Activated T-helper 1 cell treated with anti-CD3 and anti-CD28 coated beads, Interleukin-12 subunit alpha, Interleukin-12 subunit beta, Interleukin-2, Interleukin-4 antibody, amounts not matched to agents 30 ng/mL and 10 ng/mL and 1 ng/mL, durations not matched to agents 14 hours and 24 hours and 36 hours (primary cell): ENCODE measurements around the gene MACF1. TPM values are rescaled to one million over a fixed set of nuclear protein-coding genes. Genes with fewer than 3 reads are reported as not detected.

Source experiments
- total RNA-seq: library from RNA; stranded (reverse); gene quantifications from 2 replicates; pipeline ENCODE4 v1.2.3, GENCODE V29; 2022

MACF1 gene
- total RNA-seq, 1 donor from 2014 or later, result 226 TPM

Other genes with a start within 250 kb of the MACF1 start
- 78.1 and 78.5 TPM in 2 replicates for gene AKIRIN1, start 213.4 kb upstream of the MACF1 start, total RNA-seq
- 143 and 150 TPM in 2 replicates for gene NDUFS5, start 178.3 kb upstream of the MACF1 start, total RNA-seq